Esophagus squamous epithelium (tissue), 4 donors: ENCODE results near the gene CEP20.

Experiments
- POLR2A ChIP-seq, 4 donors: fragments of 450-650 bp; IDR thresholded peaks; one replicate each; pipeline ENCODE4 v1.6.1; 2017; ENCODE audit warnings: antibody characterized with exemption in 4 of 4, mild to moderate bottlenecking in 4 of 4, moderate library complexity in 3 of 4
- TF ChIP-seq, protein P1 (sequence below), 6 experiments: fragments of 450-650 bp in 4 of 6; fragments of 200-600 bp in 2 of 6; sonication (generic) in 2 of 6; IDR thresholded peaks; one replicate each; pipeline ENCODE4 v1.5.1; 2016 to 2019; ENCODE audit warnings: antibody characterized with exemption in 6 of 6, mild to moderate bottlenecking in 4 of 6, moderate library complexity in 4 of 6

DNA sequence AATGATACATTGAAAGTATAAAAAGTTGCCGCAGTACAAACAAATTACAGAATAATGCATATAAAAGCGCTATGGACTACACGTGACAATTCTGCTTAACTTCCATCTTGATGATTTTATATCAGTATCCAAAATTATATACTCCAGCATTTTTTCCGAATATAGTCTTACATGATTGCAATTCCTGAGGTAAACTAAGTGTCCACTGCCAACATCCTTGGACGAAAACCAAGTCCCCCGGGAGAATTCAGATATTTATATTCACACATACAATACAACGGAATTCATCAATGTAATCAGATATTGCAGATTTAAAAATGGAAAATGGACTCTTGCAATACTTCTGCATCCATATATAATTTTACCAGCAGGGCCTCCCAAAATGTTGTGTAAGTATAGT, 22.7 kb downstream of the CEP20 start:
- TF ChIP-seq POLR2A (IDR thresholded peaks at IDR 0.05) = no peak
- TF ChIP-seq, protein P1, sequence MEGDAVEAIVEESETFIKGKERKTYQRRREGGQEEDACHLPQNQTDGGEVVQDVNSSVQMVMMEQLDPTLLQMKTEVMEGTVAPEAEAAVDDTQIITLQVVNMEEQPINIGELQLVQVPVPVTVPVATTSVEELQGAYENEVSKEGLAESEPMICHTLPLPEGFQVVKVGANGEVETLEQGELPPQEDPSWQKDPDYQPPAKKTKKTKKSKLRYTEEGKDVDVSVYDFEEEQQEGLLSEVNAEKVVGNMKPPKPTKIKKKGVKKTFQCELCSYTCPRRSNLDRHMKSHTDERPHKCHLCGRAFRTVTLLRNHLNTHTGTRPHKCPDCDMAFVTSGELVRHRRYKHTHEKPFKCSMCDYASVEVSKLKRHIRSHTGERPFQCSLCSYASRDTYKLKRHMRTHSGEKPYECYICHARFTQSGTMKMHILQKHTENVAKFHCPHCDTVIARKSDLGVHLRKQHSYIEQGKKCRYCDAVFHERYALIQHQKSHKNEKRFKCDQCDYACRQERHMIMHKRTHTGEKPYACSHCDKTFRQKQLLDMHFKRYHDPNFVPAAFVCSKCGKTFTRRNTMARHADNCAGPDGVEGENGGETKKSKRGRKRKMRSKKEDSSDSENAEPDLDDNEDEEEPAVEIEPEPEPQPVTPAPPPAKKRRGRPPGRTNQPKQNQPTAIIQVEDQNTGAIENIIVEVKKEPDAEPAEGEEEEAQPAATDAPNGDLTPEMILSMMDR (IDR thresholded peaks at IDR 0.05) = no peak
